Measurements from ENCODE around the gene CA5A.
A peak's percentile ranks its signal among the peaks of the same experiment; 100 is the strongest.
"Not testable (repeated sequence)": the region's sequence is repeated elsewhere in the genome, so short reads cannot be mapped to it uniquely, and the experiment has no call there.

Gene CA5A

DNA sequence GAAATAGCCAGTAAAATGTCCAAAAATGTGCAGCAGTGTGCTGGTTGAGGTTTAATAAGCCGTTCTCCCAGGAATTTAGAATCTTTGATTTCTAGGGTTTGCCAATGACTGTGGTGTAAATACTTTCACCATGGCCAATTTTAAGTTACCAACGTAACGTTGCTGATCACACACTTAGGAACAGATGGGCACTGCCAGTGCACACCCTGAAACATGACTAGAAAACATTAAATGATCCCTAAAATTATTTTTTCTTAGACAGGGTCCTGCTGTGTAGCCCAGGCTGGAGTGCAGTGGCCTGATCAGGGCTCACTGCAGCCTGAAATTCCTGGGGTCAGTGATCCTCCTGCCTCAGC lies 3.2 kb downstream of the CA5A start:
- H3K4me3 ChIP-seq (ENCODE audit: low read length): no peak overlapping the region
- DNase-seq (ENCODE audit: low read depth): no peak
- no peak for TF ChIP-seq CTCF (conservative IDR thresholded peaks at IDR 0.05; ENCODE audit: low read length)

GRCh38 chr16:87932475-87933139 lies 3.7 kb downstream of the CA5A start:
- not testable (repeated sequence) for H3K4me3 ChIP-seq (ENCODE audit: low read length); DNase-seq (ENCODE audit: low read depth)

GRCh38 chr16:87931504-87931903 lies 4.8 kb downstream of the CA5A start:
- no peak overlapping the region for H3K4me3 ChIP-seq (ENCODE audit: low read length)
- TF ChIP-seq CTCF (conservative IDR thresholded peaks at IDR 0.05; ENCODE audit: low read length): no peak
- DNase-seq (ENCODE audit: low read depth): no peak

- no peak overlapping the region for H3K4me3 ChIP-seq (ENCODE audit: low read length)
- peak; percentile 39 for TF ChIP-seq CTCF (conservative IDR thresholded peaks at IDR 0.05; ENCODE audit: low read length)
- no peak for DNase-seq (ENCODE audit: low read depth)
Observed at GRCh38 chr16:87930456-87930855, 5.9 kb downstream of the CA5A start.

GRCh38 chr16:87929986-87930385 lies 6.3 kb downstream of the CA5A start:
- TF ChIP-seq CTCF (conservative IDR thresholded peaks at IDR 0.05; ENCODE audit: low read length): no peak
- DNase-seq (ENCODE audit: low read depth): no peak
- no peak overlapping the region for H3K4me3 ChIP-seq (ENCODE audit: low read length)

DNA sequence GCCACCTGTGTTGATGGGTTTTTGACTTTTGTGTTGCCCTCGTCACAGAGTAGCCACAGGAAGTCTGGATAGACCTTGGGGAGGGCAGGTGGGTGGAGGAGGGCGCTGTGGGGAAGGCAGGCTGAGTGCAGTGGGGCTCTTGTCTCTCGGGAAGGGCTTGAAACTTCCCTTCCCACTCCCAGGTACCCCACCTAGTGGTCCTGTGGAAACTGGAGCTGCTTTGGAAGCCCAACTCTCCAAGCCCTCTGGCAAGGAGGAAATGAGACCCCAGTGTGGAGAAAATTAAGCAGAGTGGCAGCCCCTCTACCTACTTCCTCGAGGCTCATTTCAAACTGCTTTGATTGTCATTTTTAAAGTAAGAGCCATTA lies 9.2 kb downstream of the CA5A start:
- H3K4me3 ChIP-seq (ENCODE audit: low read length): no peak overlapping the region
- 0 out of 2 replicates have a peak, but pooled peaks have one; percentile 4 for TF ChIP-seq CTCF (conservative IDR thresholded peaks at IDR 0.05; ENCODE audit: low read length)
- no peak for DNase-seq (ENCODE audit: low read depth)

GRCh38 chr16:87926246-87927194 lies 9.8 kb downstream of the CA5A start:
- DNase-seq (ENCODE audit: low read depth): no peak
- H3K4me3 ChIP-seq (ENCODE audit: low read length): no peak overlapping the region
- no peak for TF ChIP-seq CTCF (conservative IDR thresholded peaks at IDR 0.05; ENCODE audit: low read length)

All from AG10803 (cell line).